OCI-LY7 (cell line): ENCODE results near the gene OPCML. TPM values are rescaled to one million over a fixed set of nuclear protein-coding genes. Genes with fewer than 3 reads are reported as not detected.

ENCODE experiments used
- BruUV-seq: library from RNA; stranded (reverse); fragments of 400-500 nt; replicated peaks from 2 replicates; lab custom pipeline; 2021; lab: Mats Ljungman, UMichigan
- CTCF ChIA-PET: fragments of 300-600 bp; sonication (Branson Sonifier 250); formaldehyde crosslinking; loops from one replicate; lab custom pipeline; 2022; ENCODE audit warnings: antibody characterized with exemption; ENCODE audit not compliant: unreplicated experiment; lab: Charles Lee
- POLR2A ChIA-PET: fragments of 300-600 bp; sonication (Branson Sonifier 250); formaldehyde crosslinking; loops from one replicate; lab custom pipeline; 2022; ENCODE audit warnings: antibody characterized with exemption; lab: Charles Lee
- DNase-seq: peaks from one replicate; pipeline ENCODE4 v3.0.0-alpha.2; 2015; ENCODE audit warnings: low spot score
- H2AFZ ChIP-seq: fragments of 200-600 bp; sonication (generic), shearing (Covaris generic); 2 replicates; pipeline ENCODE4 v1.6.1; 2014; ENCODE audit warnings: mild to moderate bottlenecking, antibody characterized with exemption, low read length, moderate library complexity
- H3K27ac ChIP-seq: fragments of 200-600 bp; sonication (generic); 2 replicates; pipeline ENCODE4 v1.5.1; 2014; ENCODE audit warnings: mixed run types, low read depth, mild to moderate bottlenecking, moderate library complexity, low read length, inconsistent platforms; ENCODE audit not compliant: poor library complexity, severe bottlenecking
- H3K36me3 ChIP-seq: fragments of 200-600 bp; sonication (generic); 2 replicates; pipeline ENCODE4 v1.6.1; 2014; ENCODE audit warnings: mild to moderate bottlenecking, antibody characterized with exemption, low read length, moderate library complexity, mixed read lengths; ENCODE audit not compliant: insufficient read depth
- H3K4me1 ChIP-seq: fragments of 200-600 bp; sonication (generic); 2 replicates; pipeline ENCODE4 v1.5.1; 2014; ENCODE audit warnings: mild to moderate bottlenecking, low read length; ENCODE audit not compliant: insufficient read depth, poor library complexity, severe bottlenecking
- H3K4me2 ChIP-seq: fragments of 200-600 bp; sonication (generic); 2 replicates; pipeline ENCODE4 v1.6.1; 2014; ENCODE audit warnings: mild to moderate bottlenecking, low read length
- H3K4me3 ChIP-seq: fragments of 200-600 bp; sonication (generic); 2 replicates; pipeline ENCODE4 v1.5.1; 2014; ENCODE audit warnings: mild to moderate bottlenecking, low read depth, low read length; ENCODE audit not compliant: poor library complexity, severe bottlenecking
- H3K79me2 ChIP-seq: fragments of 200-600 bp; sonication (generic); 2 replicates; pipeline ENCODE4 v1.6.1; 2016; ENCODE audit warnings: low read depth, mild to moderate bottlenecking, low read length, moderate library complexity, mixed read lengths; ENCODE audit not compliant: insufficient read depth
- H3K9me2 ChIP-seq: fragments of 200-600 bp; sonication (generic); 2 replicates; pipeline ENCODE4 v1.6.1; 2016; ENCODE audit warnings: mild to moderate bottlenecking, low read length, mixed read lengths; ENCODE audit not compliant: insufficient read depth
- H3K9me3 ChIP-seq: fragments of 200-600 bp; sonication (generic); 2 replicates; pipeline ENCODE4 v1.6.1; 2014; ENCODE audit warnings: mild to moderate bottlenecking, mixed run types, low read length, mixed read lengths
- H4K20me1 ChIP-seq: fragments of 200-600 bp; sonication (generic); 2 replicates; pipeline ENCODE4 v1.6.1; 2014; ENCODE audit warnings: mild to moderate bottlenecking, antibody characterized with exemption, low read length, moderate library complexity, mixed read lengths; ENCODE audit not compliant: insufficient read depth
- EZH2phosphoT487 ChIP-seq: fragments of 200-600 bp; sonication (generic); IDR thresholded peaks from 2 replicates; pipeline ENCODE4 v1.6.1; 2018; ENCODE audit warnings: low read depth, borderline replicate concordance, mild to moderate bottlenecking, mixed run types, antibody characterized with exemption, low read length, moderate library complexity, mixed read lengths
- intact Hi-C: fragments of 100-400 bp; cut with micrococcal nuclease; formaldehyde crosslinking; loops from one replicate; pipeline ENCODE4 v1.10.0; 2022; ENCODE audit not compliant: unreplicated experiment
- total RNA-seq, 2 experiments: library from RNA; depleted of rRNA in 1 of 2; stranded (reverse); fragments of >200 nt in 1 of 2; shearing (Covaris generic) in 1 of 2; gene quantifications; 2 replicates each; pipeline ENCODE4 v1.2.3, GENCODE V29; 2014 to 2022
- TF ChIP-seq, protein P1 (sequence below): fragments of 200-600 bp; sonication (generic); conservative IDR thresholded peaks from 2 replicates; pipeline ENCODE4 v1.5.1; 2014; ENCODE audit warnings: mild to moderate bottlenecking, antibody characterized with exemption, low read length, moderate library complexity, mixed read lengths

Gene OPCML
- total RNA-seq, 2 experiments from 2014 or later, result not detected

DNA sequence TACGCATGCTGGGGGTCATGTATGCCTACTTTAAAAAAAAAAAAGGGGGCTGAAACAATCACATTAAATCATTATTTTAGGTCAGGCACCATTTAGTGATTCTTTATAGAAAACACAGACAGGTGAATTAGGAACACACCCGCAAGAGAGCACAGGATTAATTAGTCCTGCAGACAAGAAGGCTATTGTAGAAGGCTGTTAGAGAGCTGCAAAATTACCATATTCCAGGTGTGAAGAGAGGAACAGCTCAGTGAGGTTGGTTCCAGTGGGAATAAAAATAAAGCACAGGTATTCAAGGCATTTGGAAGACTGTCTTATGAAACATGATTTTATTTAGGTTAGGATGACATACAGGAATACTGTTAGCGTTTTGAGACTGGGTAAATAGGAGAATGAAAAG is 649.1 kb downstream of the OPCML start:
- no peaks in the 10 kb centered on the region for H3K79me2 ChIP-seq
- H3K4me2 ChIP-seq, result no peak overlapping the region
- no peak overlapping the region for H3K4me3 ChIP-seq
- no peak for TF ChIP-seq EZH2phosphoT487
- TF ChIP-seq, protein P1, sequence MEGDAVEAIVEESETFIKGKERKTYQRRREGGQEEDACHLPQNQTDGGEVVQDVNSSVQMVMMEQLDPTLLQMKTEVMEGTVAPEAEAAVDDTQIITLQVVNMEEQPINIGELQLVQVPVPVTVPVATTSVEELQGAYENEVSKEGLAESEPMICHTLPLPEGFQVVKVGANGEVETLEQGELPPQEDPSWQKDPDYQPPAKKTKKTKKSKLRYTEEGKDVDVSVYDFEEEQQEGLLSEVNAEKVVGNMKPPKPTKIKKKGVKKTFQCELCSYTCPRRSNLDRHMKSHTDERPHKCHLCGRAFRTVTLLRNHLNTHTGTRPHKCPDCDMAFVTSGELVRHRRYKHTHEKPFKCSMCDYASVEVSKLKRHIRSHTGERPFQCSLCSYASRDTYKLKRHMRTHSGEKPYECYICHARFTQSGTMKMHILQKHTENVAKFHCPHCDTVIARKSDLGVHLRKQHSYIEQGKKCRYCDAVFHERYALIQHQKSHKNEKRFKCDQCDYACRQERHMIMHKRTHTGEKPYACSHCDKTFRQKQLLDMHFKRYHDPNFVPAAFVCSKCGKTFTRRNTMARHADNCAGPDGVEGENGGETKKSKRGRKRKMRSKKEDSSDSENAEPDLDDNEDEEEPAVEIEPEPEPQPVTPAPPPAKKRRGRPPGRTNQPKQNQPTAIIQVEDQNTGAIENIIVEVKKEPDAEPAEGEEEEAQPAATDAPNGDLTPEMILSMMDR, result no peak
- H3K36me3 ChIP-seq, result no peaks in the 10 kb centered on the region
- H3K9me3 ChIP-seq, result no peaks in the 10 kb centered on the region
- H3K9me2 ChIP-seq, result no peaks in the 10 kb centered on the region
- no peak for DNase-seq
- ChIA-PET CTCF (no interaction called here), POLR2A (no interaction called here)
- BruUV-seq, result no TSS peak
- no peak overlapping the region for H2AFZ ChIP-seq
- intact Hi-C loops, result no loop called here
- H3K27ac ChIP-seq, result no peak overlapping the region
- no peaks in the 10 kb centered on the region for H3K4me1 ChIP-seq
- no peaks in the 10 kb centered on the region for H4K20me1 ChIP-seq

DNA sequence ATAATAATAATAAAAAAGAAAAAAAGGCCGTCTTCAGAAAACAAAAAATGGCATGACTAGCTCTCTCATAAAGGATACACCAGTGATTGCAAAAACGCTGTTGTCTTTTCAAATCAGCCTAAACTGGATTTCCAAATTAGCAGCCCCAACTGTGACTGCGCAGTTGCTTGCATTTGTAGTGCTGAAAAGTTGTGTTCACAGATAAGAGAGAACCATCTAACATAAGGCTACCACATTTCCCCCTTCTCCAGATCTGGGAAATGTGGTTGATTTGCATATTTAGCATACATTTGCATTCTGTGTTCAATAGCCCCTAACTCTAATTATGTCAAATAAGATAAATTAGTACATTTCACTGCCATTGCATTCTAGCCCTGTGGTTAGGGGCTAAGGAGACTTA is 650.7 kb downstream of the OPCML start:
- Histone ChIP-seq H3K27ac (no peak overlapping the region), H3K9me3 (no peaks in the 10 kb centered on the region), H3K4me2 (no peak overlapping the region), H4K20me1 (no peaks in the 10 kb centered on the region), H3K9me2 (no peaks in the 10 kb centered on the region), H3K79me2 (no peaks in the 10 kb centered on the region), H3K36me3 (no peaks in the 10 kb centered on the region), H2AFZ (no peak overlapping the region), H3K4me3 (no peak overlapping the region), H3K4me1 (no peaks in the 10 kb centered on the region)
- no peak for TF ChIP-seq EZH2phosphoT487
- TF ChIP-seq, protein P1, result no peak
- DNase-seq, result no peak
- intact Hi-C loops, result no loop called here
- BruUV-seq, result no TSS peak
- POLR2A ChIA-PET, result interaction anchor here (0.7 kb wide), 1 partner anchor 1353 kb away, joined by 3 read pairs; no protein-coding TSS in a partner anchor
- CTCF ChIA-PET, result no interaction called here

DNA sequence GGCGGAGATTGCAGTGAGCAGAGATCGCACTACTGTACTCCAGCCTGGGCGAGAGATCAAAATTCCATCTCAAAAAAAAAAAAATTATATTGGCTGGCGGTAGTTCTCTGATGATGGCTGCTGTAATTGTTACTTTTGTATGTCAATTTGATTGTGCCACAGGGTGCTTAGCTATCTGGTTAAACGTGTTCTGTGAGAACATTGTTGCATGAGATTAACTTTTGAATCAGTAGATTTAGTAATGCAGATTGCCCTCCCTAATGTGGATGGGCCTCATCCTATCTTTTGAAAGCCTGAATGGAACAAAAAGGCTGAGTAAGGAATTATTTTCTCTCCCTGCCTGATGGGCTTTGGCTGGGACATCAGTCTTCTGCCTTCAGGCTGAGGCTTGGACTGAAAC is 654.2 kb downstream of the OPCML start:
- Histone ChIP-seq H3K9me3 (no peaks in the 10 kb centered on the region), H3K4me2 (no peak overlapping the region), H3K36me3 (no peaks in the 10 kb centered on the region), H3K79me2 (no peaks in the 10 kb centered on the region), H3K4me3 (no peak overlapping the region), H4K20me1 (no peaks in the 10 kb centered on the region), H3K27ac (no peak overlapping the region), H3K9me2 (no peaks in the 10 kb centered on the region), H3K4me1 (no peaks in the 10 kb centered on the region), H2AFZ (no peak overlapping the region)
- ChIA-PET POLR2A (no interaction called here), CTCF (no interaction called here)
- no TSS peak for BruUV-seq
- intact Hi-C loops, result no loop called here
- TF ChIP-seq EZH2phosphoT487, result no peak
- TF ChIP-seq, protein P1, result no peak
- DNase-seq, result no peak
